HepG2 (cell line): ENCODE data around the gene C21orf58. TPM values are rescaled to one million over a fixed set of nuclear protein-coding genes. Genes with fewer than 3 reads are reported as not detected.
A peak's percentile ranks its signal among the peaks of the same experiment; 100 is the strongest.

Experiments used
- ATAC-seq: fragments of 200-7000 bp; cut with Tn5 transposase; 3 replicates; pipeline ENCODE4 v1.9.1; 2020; ENCODE audit warnings: mild to moderate bottlenecking, moderate library complexity
- BruUV-seq: library from RNA; stranded (reverse); fragments of 400-500 nt; replicated peaks from 2 replicates; lab custom pipeline; 2021; lab: Mats Ljungman, UMichigan
- CTCF ChIA-PET: fragments of 300-600 bp; formaldehyde crosslinking; extraction: SDS; loops from one replicate; lab custom pipeline; 2021; ENCODE audit warnings: low total read pairs, inconsistent platforms, low intra/inter-chr PET ratio; lab: Yijun Ruan, JAX
- POLR2A ChIA-PET: fragments of 350-600 bp; sonication (Branson Sonifier 250); formaldehyde crosslinking; loops from one replicate; lab custom pipeline; 2020; ENCODE audit warnings: antibody characterized with exemption, inconsistent platforms; lab: Yijun Ruan, JAX
- DNase-seq: peaks from one replicate; pipeline ENCODE4 v3.0.0-alpha.2; 2015; ENCODE audit warnings: low spot score
- FAIRE-seq: peaks from 3 replicates; lab custom pipeline; 2011; peaks lifted over from hg19 to GRCh38; lab: Jason Lieb, UNC
- H2AFZ ChIP-seq: one replicate; pipeline ENCODE4 v1.6.1; 2011; ENCODE audit warnings: low read length, inconsistent platforms
- H3K27ac ChIP-seq: fragments of 300-600 bp; 3 replicates; pipeline ENCODE4 v1.8.0; 2011; ENCODE audit warnings: mixed run types, mild to moderate bottlenecking, mixed read lengths, low read length, inconsistent platforms; ENCODE audit not compliant: insufficient read depth; ENCODE audit errors: extremely low read length
- H3K27me3 ChIP-seq, 2 experiments: fragments of 200-600 bp in 1 of 2; 2 replicates in 1 of 2; 3 replicates in 1 of 2; pipeline versions ENCODE4 v1.6.0 to v1.8.0; 2011; ENCODE audit warnings: low read length in 2 of 2, mild to moderate bottlenecking in 2 of 2, moderate library complexity in 2 of 2, inconsistent platforms in 1 of 2; ENCODE audit not compliant: insufficient read depth in 2 of 2, control insufficient read depth in 1 of 2
- H3K36me3 ChIP-seq, 2 experiments: fragments of 200-600 bp in 1 of 2; replicated peaks in 1 of 2; 2 replicates in 1 of 2; 3 replicates in 1 of 2; pipeline versions ENCODE4 v1.5.1 to v1.8.0; 2011; ENCODE audit warnings: low read length in 2 of 2, inconsistent platforms in 1 of 2; ENCODE audit not compliant: insufficient read depth in 2 of 2, control insufficient read depth in 1 of 2
- H3K4me1 ChIP-seq: 2 replicates; pipeline ENCODE4 v1.5.1; 2012; ENCODE audit warnings: low read length, inconsistent platforms; ENCODE audit not compliant: insufficient read depth
- H3K4me2 ChIP-seq: 2 replicates; pipeline ENCODE4 v1.6.0; 2011; ENCODE audit warnings: low read depth, low read length, inconsistent platforms
- H3K4me3 ChIP-seq, 3 experiments: fragments of 200-600 bp in 1 of 3; sonication (generic), shearing (Covaris generic) in 1 of 3; replicated peaks in 1 of 3; 2 replicates each; pipeline ENCODE4 v1.5.1; 2011 to 2016; ENCODE audit warnings: low read length in 3 of 3, inconsistent platforms in 2 of 3, low read depth in 2 of 3, mild to moderate bottlenecking in 2 of 3, control low read depth in 1 of 3, mixed read lengths in 1 of 3; ENCODE audit not compliant: insufficient read depth in 1 of 3
- H3K79me2 ChIP-seq: one replicate; pipeline ENCODE4 v1.6.1; 2011; ENCODE audit warnings: low read length, inconsistent platforms; ENCODE audit not compliant: insufficient read depth
- H3K9ac ChIP-seq: 2 replicates; pipeline ENCODE4 v1.6.0; 2011; ENCODE audit warnings: mild to moderate bottlenecking, low read depth, low read length, inconsistent platforms; ENCODE audit not compliant: insufficient read depth
- H3K9me3 ChIP-seq: 2 replicates; pipeline ENCODE4 v1.5.1; 2012; ENCODE audit warnings: mild to moderate bottlenecking, low read length
- H4K20me1 ChIP-seq: 2 replicates; pipeline ENCODE4 v1.6.0; 2011; ENCODE audit warnings: inconsistent platforms, mild to moderate bottlenecking, low read length, moderate library complexity; ENCODE audit not compliant: insufficient read depth
- BCL6 ChIP-seq: IDR thresholded peaks from 2 replicates; pipeline ENCODE4 v1.6.1; 2016; ENCODE audit warnings: missing genetic modification reagents, missing compliant biosample characterization
- CBFB ChIP-seq: sonication (generic); formaldehyde crosslinking; IDR thresholded peaks from 2 replicates; pipeline ENCODE4 v1.4.0; 2020; ENCODE audit warnings: missing genetic modification reagents
- DPF2 ChIP-seq: sonication (generic); formaldehyde crosslinking; IDR thresholded peaks from 2 replicates; pipeline ENCODE4 v1.4.0; 2020; ENCODE audit warnings: mild to moderate bottlenecking, low read depth, missing genetic modification reagents, borderline replicate concordance
- FOXK2 ChIP-seq: fragments of 450-650 bp; IDR thresholded peaks from 2 replicates; pipeline ENCODE4 v1.6.1; 2016
- HDAC6 ChIP-seq: fragments of 200-600 bp; sonication (generic); IDR thresholded peaks from 2 replicates; pipeline ENCODE4 v1.7.0; 2017; ENCODE audit warnings: mild to moderate bottlenecking, antibody characterized with exemption, low read length, low read depth
- HOXA7 ChIP-seq: sonication (generic); formaldehyde crosslinking; IDR thresholded peaks from 2 replicates; pipeline ENCODE4 v1.8.1; 2022; ENCODE audit warnings: mild to moderate bottlenecking, missing genetic modification reagents, moderate library complexity
- KMT2B ChIP-seq: IDR thresholded peaks from 2 replicates; pipeline ENCODE4 v1.6.1; 2016; ENCODE audit warnings: missing genetic modification reagents, missing compliant biosample characterization
- TFAP4 ChIP-seq: sonication (generic); IDR thresholded peaks from 2 replicates; pipeline ENCODE4 v1.6.1; 2016; ENCODE audit warnings: low read depth, borderline replicate concordance
- ZNF207 ChIP-seq: fragments of 450-650 bp; IDR thresholded peaks from 2 replicates; pipeline ENCODE4 v1.6.1; 2016; ENCODE audit warnings: antibody characterized with exemption, borderline replicate concordance
- ZNF333 ChIP-seq: sonication (generic); formaldehyde crosslinking; IDR thresholded peaks from 2 replicates; pipeline ENCODE4 v1.4.0; 2020; ENCODE audit warnings: mild to moderate bottlenecking, missing genetic modification reagents, borderline replicate concordance
- ZNF362 ChIP-seq: sonication (generic); formaldehyde crosslinking; IDR thresholded peaks from 2 replicates; pipeline ENCODE4 v1.4.0; 2020; ENCODE audit warnings: missing genetic modification reagents, mild to moderate bottlenecking, borderline replicate concordance
- ZNF432 ChIP-seq: sonication (generic); formaldehyde crosslinking; IDR thresholded peaks from 2 replicates; pipeline ENCODE4 v1.5.0; 2020; ENCODE audit warnings: missing genetic modification reagents, mild to moderate bottlenecking, borderline replicate concordance
- ZNF780A ChIP-seq: sonication (generic); formaldehyde crosslinking; IDR thresholded peaks from 2 replicates; pipeline ENCODE4 v1.8.0; 2022; ENCODE audit warnings: mild to moderate bottlenecking, missing genetic modification reagents, moderate library complexity
- ZZZ3 ChIP-seq: sonication (generic); formaldehyde crosslinking; IDR thresholded peaks from 2 replicates; pipeline ENCODE4 v1.4.0; 2020; ENCODE audit warnings: missing genetic modification reagents, mild to moderate bottlenecking, borderline replicate concordance
- WGBS: methylation state at CpG from one replicate; pipeline ENCODE4 v1.1.6; 2017; ENCODE audit warnings: low lambda C conversion rate; 5-methylcytosine and 5-hydroxymethylcytosine counted together
- in situ Hi-C: cut with HindIII; loops from 2 replicates; pipeline ENCODE4 v1.10.0; 2017; ENCODE audit warnings: low pct_unique_long_range_greater_than_20kb; ENCODE audit not compliant: extremely low pct_ligation_motif_present
- intact Hi-C: fragments of 100-400 bp; cut with micrococcal nuclease; formaldehyde crosslinking; loops from one replicate; pipeline ENCODE4 v1.10.0; 2022; ENCODE audit not compliant: unreplicated experiment
- polyA plus RNA-seq, 8 experiments: library from polyadenylated mRNA; depleted of rRNA in 3 of 8; stranded (reverse) in 7 of 8; unstranded in 1 of 8; fragments of >200 nt; fragmentation: Illumina TruSeq in 4 of 8; extraction: Trizol in 4 of 8; gene quantifications; 2 replicates each; pipeline versions ENCODE4 v1.2.1 to v1.2.3, GENCODE V29; 2011 to 2016; ENCODE audit warnings: low read depth in 4 of 8, missing spikeins in 1 of 8, mixed read lengths in 1 of 8; ENCODE audit not compliant: insufficient read depth in 1 of 8
- total RNA-seq, 5 experiments: library from RNA; depleted of rRNA; stranded (reverse); fragments of >200 nt; fragmentation: Illumina TruSeq; extraction: Trizol; gene quantifications; 2 replicates each; pipeline ENCODE4 v1.2.3, GENCODE V29; 2016; ENCODE audit warnings: low read depth in 1 of 5
- TF ChIP-seq, protein P1 (sequence below): sonication (generic); formaldehyde crosslinking; IDR thresholded peaks from 2 replicates; pipeline ENCODE4 v1.5.0; 2020; ENCODE audit warnings: missing genetic modification reagents
- TF ChIP-seq, protein P2 (sequence below): sonication (generic); formaldehyde crosslinking; IDR thresholded peaks from 2 replicates; pipeline ENCODE4 v1.4.0; 2020; ENCODE audit warnings: mild to moderate bottlenecking, missing genetic modification reagents

C21orf58 gene
- total and polyA plus RNA-seq, 2 of the 13 experiments (the other 11 are each of a cell fraction or from before 2014, with no cell fraction given) = 3.5 to 6.8 TPM

GRCh38 chr21:46368533-46369285, 45.0 kb upstream of the C21orf58 start:
- H3K79me2 ChIP-seq = peaks cover 2% of the 10 kb centered on the region
- ATAC-seq (no peak), FAIRE-seq (no peak)
- no peaks in the 10 kb centered on the region for H3K4me1 ChIP-seq
- H3K36me3 ChIP-seq = peaks cover 22 to 63% of the 10 kb centered on the region in 2 experiments; a peak in 4 of 5 replicates
- intact Hi-C loops = no loop called here
- no peak overlapping the region for H3K4me2 ChIP-seq
- BruUV-seq = no TSS peak
- no peak overlapping the region for H2AFZ ChIP-seq
- POLR2A ChIA-PET = no interaction called here
- H4K20me1 ChIP-seq = no peaks in the 10 kb centered on the region
- WGBS = 97% methylated on average over 11 of the region's 11 CpGs
- TF ChIP-seq TFAP4 = no peak
- TF ChIP-seq, protein P1, sequence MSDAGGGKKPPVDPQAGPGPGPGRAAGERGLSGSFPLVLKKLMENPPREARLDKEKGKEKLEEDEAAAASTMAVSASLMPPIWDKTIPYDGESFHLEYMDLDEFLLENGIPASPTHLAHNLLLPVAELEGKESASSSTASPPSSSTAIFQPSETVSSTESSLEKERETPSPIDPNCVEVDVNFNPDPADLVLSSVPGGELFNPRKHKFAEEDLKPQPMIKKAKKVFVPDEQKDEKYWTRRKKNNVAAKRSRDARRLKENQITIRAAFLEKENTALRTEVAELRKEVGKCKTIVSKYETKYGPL (CRISPR knock-in tag) = no peak
- TF ChIP-seq BCL6 (CRISPR knock-in tag) = 0 out of 2 replicates have a peak, but pooled peaks have one; percentile 17
- TF ChIP-seq, all 625 proteins: peak for 1
- H3K27me3 ChIP-seq = no peaks in the 10 kb centered on the region
- H3K4me3 ChIP-seq = no peak overlapping the region
- no peaks in the 10 kb centered on the region for H3K9me3 ChIP-seq
- DNase-seq = no peak
- in situ Hi-C loops = no loop called here
- CTCF ChIA-PET = no interaction called here
- no peak overlapping the region for H3K9ac ChIP-seq
- no peak overlapping the region for H3K27ac ChIP-seq

DNA sequence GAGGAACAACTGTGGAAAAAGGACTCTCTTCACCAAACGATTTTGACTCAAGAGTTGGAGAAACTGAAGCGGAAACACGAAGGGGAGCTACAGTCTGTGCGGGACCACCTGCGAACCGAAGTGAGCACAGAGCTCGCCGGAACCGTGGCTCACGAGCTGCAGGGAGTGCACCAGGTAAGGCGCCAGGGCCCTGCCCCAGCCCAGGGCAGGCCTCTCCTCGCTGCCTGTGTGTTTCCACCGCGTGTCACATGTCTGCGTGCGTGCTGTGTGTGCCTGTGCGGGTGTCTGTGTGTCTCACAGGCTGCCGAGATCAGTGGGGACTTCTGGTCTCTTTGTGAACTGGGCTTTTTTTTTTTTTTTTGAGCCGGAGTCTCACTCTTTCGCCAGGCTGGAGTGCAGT, 43.3 kb upstream of the C21orf58 start:
- no peaks in the 10 kb centered on the region for H3K4me1 ChIP-seq
- H2AFZ ChIP-seq = no peak overlapping the region
- ChIA-PET CTCF (no interaction called here), POLR2A (no interaction called here)
- intact Hi-C loops = no loop called here
- ATAC-seq = no peak
- H3K9me3 ChIP-seq = no peaks in the 10 kb centered on the region
- no peak overlapping the region for H3K4me2 ChIP-seq
- H3K36me3 ChIP-seq = peaks cover 25 to 69% of the 10 kb centered on the region in 2 experiments; a peak in 4 of 5 replicates
- H3K9ac ChIP-seq = no peak overlapping the region
- no peak for FAIRE-seq
- no peak for DNase-seq
- no peak overlapping the region for H3K4me3 ChIP-seq
- in situ Hi-C loops = no loop called here
- H3K79me2 ChIP-seq = no peaks in the 10 kb centered on the region
- no peaks in the 10 kb centered on the region for H3K27me3 ChIP-seq
- no peak overlapping the region for H3K27ac ChIP-seq
- 92% methylated on average over 19 of the region's 20 CpGs for WGBS
- no peaks in the 10 kb centered on the region for H4K20me1 ChIP-seq
- no TSS peak for BruUV-seq
- no peak for TF ChIP-seq ZNF207
- TF ChIP-seq ZNF432 = no peak
- TF ChIP-seq ZNF780A = no peak
- TF ChIP-seq CBFB (CRISPR knock-in tag) = no peak
- no peak for TF ChIP-seq ZZZ3 (CRISPR knock-in tag)
- no peak for TF ChIP-seq FOXK2
- no peak for TF ChIP-seq ZNF333 (CRISPR knock-in tag)
- TF ChIP-seq ZNF362 (CRISPR knock-in tag) = no peak
- TF ChIP-seq HOXA7 (CRISPR knock-in tag) = no peak
- no peak for TF ChIP-seq KMT2B (CRISPR knock-in tag)
- TF ChIP-seq DPF2 (CRISPR knock-in tag) = no peak
- TF ChIP-seq, protein P2, sequence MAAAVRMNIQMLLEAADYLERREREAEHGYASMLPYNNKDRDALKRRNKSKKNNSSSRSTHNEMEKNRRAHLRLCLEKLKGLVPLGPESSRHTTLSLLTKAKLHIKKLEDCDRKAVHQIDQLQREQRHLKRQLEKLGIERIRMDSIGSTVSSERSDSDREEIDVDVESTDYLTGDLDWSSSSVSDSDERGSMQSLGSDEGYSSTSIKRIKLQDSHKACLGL (CRISPR knock-in tag) = no peak
- TF ChIP-seq HDAC6 = no peak
